ENCODE results near the gene DPP6. TPM values are rescaled to one million over a fixed set of nuclear protein-coding genes. Genes with fewer than 3 reads are reported as not detected.

The DPP6 gene
- total RNA-seq, 3 donors from 2014 or later (not counting 1 experiment from before 2014, with no cell fraction given) = not detected

DNA sequence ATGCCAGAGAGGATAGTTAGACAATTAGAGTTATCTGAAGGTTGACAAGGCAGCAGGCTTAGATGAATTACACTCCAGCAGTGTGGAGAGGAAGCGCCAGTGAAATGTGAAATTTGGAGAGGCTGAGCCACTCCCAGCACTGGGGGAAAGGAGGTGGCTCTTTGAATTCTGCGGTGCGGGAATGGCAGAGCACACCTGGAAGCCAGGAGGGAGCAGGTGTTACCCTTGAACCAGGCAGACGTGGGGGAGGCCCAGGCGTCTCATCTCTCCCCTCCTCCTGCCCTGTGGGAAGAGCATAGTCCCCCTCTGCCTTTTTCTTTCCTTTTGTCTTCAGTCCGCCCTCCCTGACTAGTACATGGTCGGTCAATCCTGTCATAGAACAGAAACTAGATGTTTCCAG is 203.1 kb downstream of the DPP6 start:
- TF ChIP-seq, protein P1, sequence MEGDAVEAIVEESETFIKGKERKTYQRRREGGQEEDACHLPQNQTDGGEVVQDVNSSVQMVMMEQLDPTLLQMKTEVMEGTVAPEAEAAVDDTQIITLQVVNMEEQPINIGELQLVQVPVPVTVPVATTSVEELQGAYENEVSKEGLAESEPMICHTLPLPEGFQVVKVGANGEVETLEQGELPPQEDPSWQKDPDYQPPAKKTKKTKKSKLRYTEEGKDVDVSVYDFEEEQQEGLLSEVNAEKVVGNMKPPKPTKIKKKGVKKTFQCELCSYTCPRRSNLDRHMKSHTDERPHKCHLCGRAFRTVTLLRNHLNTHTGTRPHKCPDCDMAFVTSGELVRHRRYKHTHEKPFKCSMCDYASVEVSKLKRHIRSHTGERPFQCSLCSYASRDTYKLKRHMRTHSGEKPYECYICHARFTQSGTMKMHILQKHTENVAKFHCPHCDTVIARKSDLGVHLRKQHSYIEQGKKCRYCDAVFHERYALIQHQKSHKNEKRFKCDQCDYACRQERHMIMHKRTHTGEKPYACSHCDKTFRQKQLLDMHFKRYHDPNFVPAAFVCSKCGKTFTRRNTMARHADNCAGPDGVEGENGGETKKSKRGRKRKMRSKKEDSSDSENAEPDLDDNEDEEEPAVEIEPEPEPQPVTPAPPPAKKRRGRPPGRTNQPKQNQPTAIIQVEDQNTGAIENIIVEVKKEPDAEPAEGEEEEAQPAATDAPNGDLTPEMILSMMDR (IDR thresholded peaks at IDR 0.05) = no peak
- H3K27me3 Mint-ChIP-seq (ENCODE audit: low read depth in 2 of 2) = no peaks in the 10 kb centered on the region
- no peaks in the 10 kb centered on the region for H3K36me3 ChIP-seq (ENCODE audit: control insufficient read depth, insufficient read depth, low read length)
- H3K4me1 ChIP-seq (ENCODE audit: control insufficient read depth, insufficient read depth, low read length) = no peaks in the 10 kb centered on the region
- no peak overlapping the region for H3K4me3 Mint-ChIP-seq
- WGBS (ENCODE audit: insufficient coverage) = 31% methylated on average over 7 of the region's 7 CpGs
- DNase-seq (no peak), ATAC-seq (no peak)
- no peak overlapping the region for H3K27ac Mint-ChIP-seq
- H3K9me3 Mint-ChIP-seq = peaks cover 14 to 24% of the 10 kb centered on the region in 2 donors
- peaks cover 2% of the 10 kb centered on the region for H3K9me3 ChIP-seq (ENCODE audit: control insufficient read depth, insufficient read depth, low read length)
- intact Hi-C loops (cut with micrococcal nuclease) = no loop called here
- H3K4me1 Mint-ChIP-seq = no peaks in the 10 kb centered on the region
- no peaks in the 10 kb centered on the region for H3K36me3 Mint-ChIP-seq
- no peak overlapping the region for H3K27ac ChIP-seq (ENCODE audit: low read length)
- H3K4me3 ChIP-seq (ENCODE audit: low read length) = no peak overlapping the region
- no peaks in the 10 kb centered on the region for H3K27me3 ChIP-seq (ENCODE audit: control insufficient read depth, insufficient read depth, low read length)

DNA sequence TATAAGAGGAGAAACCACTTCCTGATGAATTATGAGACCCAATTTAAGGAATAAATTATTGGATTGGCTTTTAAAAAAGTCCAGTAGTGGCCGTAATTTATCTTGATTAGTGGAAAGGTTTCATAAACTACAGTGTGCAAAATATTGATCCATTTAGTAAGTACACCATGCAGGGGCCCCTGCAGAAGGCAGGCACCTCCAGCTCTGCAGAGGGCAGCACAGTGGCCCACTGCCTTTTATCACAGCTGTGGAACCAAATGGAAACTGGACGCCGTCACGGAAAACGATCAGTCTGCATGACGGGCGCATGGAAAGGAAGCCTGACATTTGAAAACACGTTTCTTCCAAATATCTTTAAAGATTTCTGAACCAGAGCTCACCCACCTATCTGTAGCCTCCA is 204.0 kb downstream of the DPP6 start:
- no peaks in the 10 kb centered on the region for H3K4me1 ChIP-seq (ENCODE audit: control insufficient read depth, insufficient read depth, low read length)
- TF ChIP-seq, protein P1 (IDR thresholded peaks at IDR 0.05) = no peak
- peaks cover 2% of the 10 kb centered on the region for H3K9me3 ChIP-seq (ENCODE audit: control insufficient read depth, insufficient read depth, low read length)
- H3K27me3 Mint-ChIP-seq (ENCODE audit: low read depth in 2 of 2) = no peaks in the 10 kb centered on the region
- no peaks in the 10 kb centered on the region for H3K27me3 ChIP-seq (ENCODE audit: control insufficient read depth, insufficient read depth, low read length)
- no peak overlapping the region for H3K4me3 Mint-ChIP-seq
- WGBS (ENCODE audit: insufficient coverage) = 92% methylated on average over 8 of the region's 8 CpGs
- ATAC-seq (no peak), DNase-seq (no peak)
- no peaks in the 10 kb centered on the region for H3K4me1 Mint-ChIP-seq
- H3K36me3 ChIP-seq (ENCODE audit: control insufficient read depth, insufficient read depth, low read length) = no peaks in the 10 kb centered on the region
- H3K36me3 Mint-ChIP-seq = no peaks in the 10 kb centered on the region
- intact Hi-C loops (cut with micrococcal nuclease) = no loop called here
- H3K27ac Mint-ChIP-seq = no peak overlapping the region
- no peak overlapping the region for H3K27ac ChIP-seq (ENCODE audit: low read length)
- H3K4me3 ChIP-seq (ENCODE audit: low read length) = no peak overlapping the region
- H3K9me3 Mint-ChIP-seq = peaks cover 12 to 16% of the 10 kb centered on the region in 2 donors

DNA sequence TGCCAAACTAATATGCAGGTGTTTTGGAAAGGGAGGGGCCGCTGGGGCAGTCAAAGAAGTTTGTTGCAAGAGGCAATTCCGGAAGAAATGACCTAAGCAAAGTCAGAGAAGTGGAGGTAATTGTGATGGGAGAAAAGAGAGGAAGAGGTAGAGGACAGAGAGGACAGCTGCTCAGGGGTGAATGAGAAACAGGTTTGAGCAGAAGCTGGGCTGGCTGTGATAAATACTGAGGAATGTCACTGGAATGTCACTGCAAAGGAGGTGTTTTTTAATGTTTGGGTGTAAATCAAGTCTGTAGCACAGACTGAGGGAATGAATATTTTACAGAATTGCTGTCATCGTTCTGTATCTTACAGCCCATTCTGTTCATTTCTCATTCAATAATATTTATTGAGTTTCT is 207.2 kb downstream of the DPP6 start:
- intact Hi-C loops (cut with micrococcal nuclease) = no loop called here
- peaks cover 8 to 11% of the 10 kb centered on the region in 2 donors for H3K9me3 Mint-ChIP-seq
- Histone ChIP-seq H3K27me3 (ENCODE audit: control insufficient read depth, insufficient read depth, low read length) (no peaks in the 10 kb centered on the region), H3K9me3 (ENCODE audit: control insufficient read depth, insufficient read depth, low read length) (peaks cover 2% of the 10 kb centered on the region), H3K4me3 (ENCODE audit: low read length) (no peak overlapping the region), H3K36me3 (ENCODE audit: control insufficient read depth, insufficient read depth, low read length) (no peaks in the 10 kb centered on the region), H3K27ac (ENCODE audit: low read length) (no peak overlapping the region), H3K4me1 (ENCODE audit: control insufficient read depth, insufficient read depth, low read length) (no peaks in the 10 kb centered on the region)
- no peaks in the 10 kb centered on the region for H3K4me1 Mint-ChIP-seq
- H3K4me3 Mint-ChIP-seq = no peak overlapping the region
- H3K36me3 Mint-ChIP-seq = no peaks in the 10 kb centered on the region
- 71% methylated on average over 3 of the region's 3 CpGs for WGBS (ENCODE audit: insufficient coverage)
- TF ChIP-seq, protein P1 (IDR thresholded peaks at IDR 0.05) = no peak
- DNase-seq (no peak), ATAC-seq (no peak)
- no peaks in the 10 kb centered on the region for H3K27me3 Mint-ChIP-seq (ENCODE audit: low read depth in 2 of 2)
- no peak overlapping the region for H3K27ac Mint-ChIP-seq

DNA sequence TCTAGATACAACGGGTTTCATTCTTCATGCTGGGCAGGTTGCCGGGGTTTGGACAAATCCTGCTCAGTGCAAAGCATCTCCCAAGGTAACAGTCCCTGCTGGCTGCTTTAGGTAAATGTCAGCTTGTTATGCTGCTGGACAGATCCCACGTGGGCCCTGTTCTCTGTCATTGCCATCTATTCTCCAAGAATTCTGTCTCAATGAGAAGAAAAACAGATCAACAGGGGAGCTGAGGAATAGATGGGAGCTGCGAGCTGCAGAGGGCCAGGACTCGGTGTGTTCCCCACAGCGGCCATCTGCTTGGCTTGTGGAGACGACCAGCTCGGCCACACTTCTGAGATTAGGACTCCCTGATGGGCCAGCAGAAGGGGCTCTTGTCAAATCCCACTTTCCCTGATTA is 235.2 kb downstream of the DPP6 start:
- ATAC-seq (no peak), DNase-seq (no peak)
- TF ChIP-seq, protein P1 (IDR thresholded peaks at IDR 0.05) = no peak
- H3K4me1 Mint-ChIP-seq = no peaks in the 10 kb centered on the region
- peaks cover 6 to 14% of the 10 kb centered on the region in 2 donors for H3K9me3 Mint-ChIP-seq
- WGBS (ENCODE audit: insufficient coverage) = 70% methylated on average over 8 of the region's 8 CpGs
- Histone ChIP-seq H3K27me3 (ENCODE audit: control insufficient read depth, insufficient read depth, low read length) (no peaks in the 10 kb centered on the region), H3K4me1 (ENCODE audit: control insufficient read depth, insufficient read depth, low read length) (no peaks in the 10 kb centered on the region), H3K27ac (ENCODE audit: low read length) (no peak overlapping the region), H3K9me3 (ENCODE audit: control insufficient read depth, insufficient read depth, low read length) (peaks cover 8% of the 10 kb centered on the region), H3K36me3 (ENCODE audit: control insufficient read depth, insufficient read depth, low read length) (no peaks in the 10 kb centered on the region), H3K4me3 (ENCODE audit: low read length) (no peak overlapping the region)
- intact Hi-C loops (cut with micrococcal nuclease) = no loop called here
- no peak overlapping the region for H3K27ac Mint-ChIP-seq
- H3K27me3 Mint-ChIP-seq (ENCODE audit: low read depth in 2 of 2) = no peaks in the 10 kb centered on the region
- H3K4me3 Mint-ChIP-seq = no peak overlapping the region
- no peaks in the 10 kb centered on the region for H3K36me3 Mint-ChIP-seq

All from natural killer cell (primary cell).